Measurements from ENCODE around the gene ANAPC2. TPM values are rescaled to one million over a fixed set of nuclear protein-coding genes. Genes with fewer than 3 reads are reported as not detected.

The ANAPC2 gene
- total RNA-seq, 1 experiment from 2014 or later = 23.5 TPM

DNA sequence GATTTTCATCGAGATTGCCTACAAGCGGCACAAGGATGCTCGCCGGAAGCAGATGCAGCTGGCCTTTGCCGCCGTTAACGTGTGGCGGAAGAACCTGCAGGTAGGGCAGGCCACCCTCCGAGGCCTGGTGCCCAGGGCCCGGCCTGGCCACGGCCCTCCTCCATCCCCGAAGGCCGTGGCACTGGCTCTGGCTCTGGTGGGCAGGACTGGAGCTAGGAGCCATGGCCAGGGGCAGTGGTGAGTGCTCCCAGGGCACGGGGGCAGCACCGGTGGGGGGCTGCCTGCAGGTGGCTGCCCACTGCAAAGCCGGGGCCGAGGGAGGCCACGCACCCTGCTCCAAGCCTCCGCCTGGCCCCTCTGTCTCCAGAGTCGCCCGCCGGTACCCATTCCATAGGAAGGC, 24.6 kb downstream of the ANAPC2 start:
- DNase-seq (ENCODE audit: low read depth) = no peak

DNA sequence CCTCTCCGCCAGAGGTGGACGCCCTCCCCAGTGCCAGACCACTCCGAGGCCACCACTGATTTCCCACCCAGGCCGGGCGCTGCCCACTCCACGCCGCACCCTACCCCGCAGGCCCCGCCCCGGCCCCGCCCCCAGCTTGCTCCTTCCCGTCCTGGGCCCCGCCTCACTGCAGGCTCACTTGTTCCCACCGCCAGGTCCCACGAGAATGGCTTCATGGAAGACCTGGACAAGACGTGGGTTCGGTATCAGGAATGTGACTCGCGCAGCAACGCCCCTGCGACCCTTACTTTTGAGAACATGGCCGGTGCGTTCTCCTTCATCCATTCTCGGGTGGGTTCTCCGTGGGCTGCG, 25.0 kb downstream of the ANAPC2 start:
- peak; percentile 74 for DNase-seq (ENCODE audit: low read depth)

DNA sequence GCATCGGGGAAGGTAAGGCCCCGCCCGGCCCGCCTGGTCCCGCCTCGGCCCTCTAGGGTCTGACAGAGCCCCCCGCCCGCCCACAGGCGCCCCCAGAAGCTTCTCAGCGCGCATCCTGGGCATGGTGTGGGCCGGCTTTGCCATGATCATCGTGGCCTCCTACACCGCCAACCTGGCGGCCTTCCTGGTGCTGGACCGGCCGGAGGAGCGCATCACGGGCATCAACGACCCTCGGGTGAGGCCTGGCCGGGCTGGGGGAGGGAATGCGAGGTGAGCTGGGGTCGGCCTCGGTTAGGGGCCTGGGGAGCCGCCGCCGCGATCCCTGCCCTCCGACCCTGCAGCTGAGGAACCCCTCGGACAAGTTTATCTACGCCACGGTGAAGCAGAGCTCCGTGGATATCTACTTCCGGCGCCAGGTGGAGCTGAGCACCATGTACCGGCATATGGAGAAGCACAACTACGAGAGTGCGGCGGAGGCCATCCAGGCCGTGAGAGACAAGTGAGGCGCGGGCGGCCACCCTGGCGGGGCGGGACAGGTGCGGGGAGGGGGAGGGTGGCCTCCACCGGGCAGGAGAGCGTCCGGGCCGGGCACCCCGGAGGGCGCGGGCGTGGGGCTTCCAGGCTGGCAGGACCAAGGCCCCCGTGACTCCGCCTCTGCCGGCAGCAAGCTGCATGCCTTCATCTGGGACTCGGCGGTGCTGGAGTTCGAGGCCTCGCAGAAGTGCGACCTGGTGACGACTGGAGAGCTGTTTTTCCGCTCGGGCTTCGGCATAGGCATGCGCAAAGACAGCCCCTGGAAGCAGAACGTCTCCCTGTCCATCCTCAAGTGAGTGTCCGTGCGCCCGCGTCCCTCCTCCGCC, 25.6 kb downstream of the ANAPC2 start:
- DNase-seq (ENCODE audit: low read depth) = peak; percentile 79

DNA sequence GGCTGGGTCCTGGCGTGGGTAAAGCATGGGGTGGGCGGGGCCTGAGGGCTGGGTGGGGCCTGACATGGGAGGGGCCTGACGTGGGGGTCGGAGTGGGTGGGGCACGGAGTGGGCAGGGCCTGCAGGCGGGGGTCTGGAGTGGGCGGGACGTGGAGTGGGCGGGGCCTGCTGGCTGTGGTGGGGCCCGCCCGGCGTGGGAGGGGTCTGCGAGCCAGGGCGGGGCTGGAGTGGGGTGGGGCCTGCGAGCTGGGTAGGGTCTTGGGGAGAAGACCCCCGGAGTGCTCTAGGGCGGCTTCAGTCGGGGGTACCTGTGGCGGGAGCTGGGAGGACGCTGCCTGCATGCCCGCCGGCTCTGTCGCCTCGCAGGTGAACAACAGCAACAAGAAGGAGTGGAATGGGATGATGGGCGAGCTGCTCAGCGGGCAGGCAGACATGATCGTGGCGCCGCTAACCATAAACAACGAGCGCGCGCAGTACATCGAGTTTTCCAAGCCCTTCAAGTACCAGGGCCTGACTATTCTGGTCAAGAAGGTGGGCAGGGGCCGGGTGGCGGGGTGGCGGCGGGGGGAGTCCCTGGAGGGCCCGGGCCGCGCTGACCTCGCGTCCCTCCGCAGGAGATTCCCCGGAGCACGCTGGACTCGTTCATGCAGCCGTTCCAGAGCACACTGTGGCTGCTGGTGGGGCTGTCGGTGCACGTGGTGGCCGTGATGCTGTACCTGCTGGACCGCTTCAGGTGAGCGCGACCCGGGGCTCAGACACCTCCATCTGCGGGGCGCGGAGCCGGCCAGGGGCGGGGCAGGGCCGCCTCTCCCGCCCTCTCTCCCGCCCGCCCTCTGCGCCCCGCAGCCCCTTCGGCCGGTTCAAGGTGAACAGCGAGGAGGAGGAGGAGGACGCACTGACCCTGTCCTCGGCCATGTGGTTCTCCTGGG, 26.5 kb downstream of the ANAPC2 start:
- peak; percentile 62 for DNase-seq (ENCODE audit: low read depth)

DNA sequence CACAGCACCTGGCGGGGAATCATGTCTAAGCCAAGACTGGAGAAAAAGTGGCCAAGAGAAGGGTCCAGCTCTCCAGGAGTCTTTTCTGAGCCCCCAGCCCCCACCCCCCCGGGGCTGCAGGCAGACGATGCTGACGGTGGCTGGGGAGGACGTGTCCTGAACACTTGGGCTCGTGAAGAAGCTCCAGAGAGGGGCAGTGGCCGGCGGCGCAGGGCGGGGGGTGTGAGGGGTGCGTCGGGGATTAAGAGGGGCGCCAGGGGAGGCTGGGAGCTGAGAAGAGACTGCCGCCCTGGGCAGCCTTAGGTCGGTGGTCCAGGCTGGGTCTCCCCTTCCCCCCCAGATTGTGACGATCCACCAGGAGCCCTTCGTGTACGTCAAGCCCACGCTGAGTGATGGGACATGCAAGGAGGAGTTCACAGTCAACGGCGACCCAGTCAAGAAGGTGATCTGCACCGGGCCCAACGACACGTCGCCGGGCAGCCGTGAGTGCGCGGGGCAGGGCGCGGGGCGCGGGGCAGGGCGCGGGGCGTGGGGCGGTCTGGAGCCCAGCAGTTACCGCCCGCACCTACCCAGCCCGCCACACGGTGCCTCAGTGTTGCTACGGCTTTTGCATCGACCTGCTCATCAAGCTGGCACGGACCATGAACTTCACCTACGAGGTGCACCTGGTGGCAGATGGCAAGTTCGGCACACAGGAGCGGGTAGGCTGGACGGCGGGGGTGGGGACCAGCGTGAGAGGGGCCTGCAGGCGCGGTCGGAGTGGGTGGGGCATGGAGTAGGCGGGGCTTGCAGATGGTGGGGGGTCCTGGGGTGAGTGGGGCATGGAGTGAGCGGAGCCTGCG, 27.4 kb downstream of the ANAPC2 start:
- no peak for DNase-seq (ENCODE audit: low read depth)

DNA sequence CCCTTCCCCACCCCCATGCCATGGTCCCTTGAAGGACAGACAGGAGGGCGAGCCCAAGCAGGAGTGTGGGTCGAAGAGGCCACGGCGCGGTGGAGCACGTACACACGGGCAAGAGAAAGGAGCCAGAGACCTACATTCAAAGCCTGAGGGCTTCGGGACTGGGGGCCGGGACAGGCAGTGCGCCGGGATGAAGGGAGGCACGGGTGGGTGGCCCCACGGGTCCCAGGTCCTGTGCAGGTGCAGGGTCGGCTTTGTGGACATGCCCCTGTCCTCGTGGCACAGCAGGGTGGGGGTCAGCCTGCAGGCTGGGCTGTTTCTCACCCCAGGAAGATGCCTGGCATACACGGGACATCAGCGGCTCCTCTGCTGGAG, 28.3 kb downstream of the ANAPC2 start:
- DNase-seq (ENCODE audit: low read depth) = no peak

DNA sequence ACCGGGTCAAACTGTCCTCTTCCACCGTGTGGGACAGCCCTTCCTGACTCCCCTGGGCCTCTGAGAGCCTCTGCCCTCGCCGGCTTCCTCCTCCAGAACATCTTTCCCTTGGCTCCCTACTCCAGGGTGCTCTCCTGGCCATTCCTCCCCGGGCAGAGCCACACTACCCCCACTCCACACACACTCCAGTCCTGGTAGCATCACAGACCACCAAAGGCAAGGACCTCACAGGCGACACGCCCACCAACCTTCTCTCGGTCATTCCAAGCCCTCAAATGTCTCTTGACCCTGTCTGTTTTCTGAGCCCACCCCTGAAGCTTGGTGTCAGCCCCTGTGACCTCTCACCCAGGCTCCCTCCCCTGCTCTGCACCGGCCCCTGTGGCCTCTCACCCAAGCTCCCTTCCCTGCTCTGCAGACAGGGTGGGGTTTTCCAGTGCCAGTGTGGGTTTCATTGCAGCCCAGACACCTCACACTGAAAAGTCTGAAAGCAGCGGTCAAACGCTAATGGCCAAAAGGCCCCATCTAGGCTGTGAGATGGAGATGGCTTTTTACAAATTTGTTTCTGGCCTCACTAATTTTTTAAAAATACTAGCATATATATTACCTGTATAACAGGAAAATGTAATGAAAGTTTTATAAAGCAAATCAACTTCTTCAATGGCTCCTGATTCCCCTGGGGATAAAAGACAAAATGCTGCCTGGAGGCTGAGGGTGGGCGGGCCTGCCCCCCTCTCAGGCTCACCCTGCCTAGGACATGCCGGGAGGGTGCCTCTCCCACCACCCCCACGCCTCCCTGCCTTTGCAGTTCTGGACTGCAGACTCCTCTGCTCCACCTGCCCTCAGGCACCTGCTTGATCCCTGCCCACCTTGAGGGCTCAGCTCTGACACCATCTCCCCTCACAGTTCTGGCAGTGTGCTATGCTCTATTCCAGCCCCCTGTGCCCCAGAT, 29.0 kb downstream of the ANAPC2 start:
- DNase-seq (ENCODE audit: low read depth) = no peak

DNA sequence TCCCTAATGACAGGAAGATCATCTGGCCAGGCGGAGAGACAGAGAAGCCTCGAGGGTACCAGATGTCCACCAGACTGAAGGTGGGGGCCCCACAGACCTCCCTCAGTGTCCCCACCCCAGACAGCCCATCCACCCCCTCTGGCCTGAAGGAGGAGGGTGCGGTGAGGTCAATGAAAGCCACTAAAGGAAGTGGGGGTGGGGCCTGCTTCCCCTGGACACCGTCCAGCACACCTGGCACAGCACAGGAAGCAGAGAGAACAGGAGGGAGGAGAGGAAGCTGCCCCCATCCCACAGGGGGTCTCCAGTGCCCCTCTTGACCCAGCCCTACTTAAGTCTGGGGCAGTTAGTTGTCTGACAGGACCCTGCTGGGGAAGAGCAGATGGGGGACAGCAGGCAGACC, 29.7 kb downstream of the ANAPC2 start:
- DNase-seq (ENCODE audit: low read depth) = no peak

DNA sequence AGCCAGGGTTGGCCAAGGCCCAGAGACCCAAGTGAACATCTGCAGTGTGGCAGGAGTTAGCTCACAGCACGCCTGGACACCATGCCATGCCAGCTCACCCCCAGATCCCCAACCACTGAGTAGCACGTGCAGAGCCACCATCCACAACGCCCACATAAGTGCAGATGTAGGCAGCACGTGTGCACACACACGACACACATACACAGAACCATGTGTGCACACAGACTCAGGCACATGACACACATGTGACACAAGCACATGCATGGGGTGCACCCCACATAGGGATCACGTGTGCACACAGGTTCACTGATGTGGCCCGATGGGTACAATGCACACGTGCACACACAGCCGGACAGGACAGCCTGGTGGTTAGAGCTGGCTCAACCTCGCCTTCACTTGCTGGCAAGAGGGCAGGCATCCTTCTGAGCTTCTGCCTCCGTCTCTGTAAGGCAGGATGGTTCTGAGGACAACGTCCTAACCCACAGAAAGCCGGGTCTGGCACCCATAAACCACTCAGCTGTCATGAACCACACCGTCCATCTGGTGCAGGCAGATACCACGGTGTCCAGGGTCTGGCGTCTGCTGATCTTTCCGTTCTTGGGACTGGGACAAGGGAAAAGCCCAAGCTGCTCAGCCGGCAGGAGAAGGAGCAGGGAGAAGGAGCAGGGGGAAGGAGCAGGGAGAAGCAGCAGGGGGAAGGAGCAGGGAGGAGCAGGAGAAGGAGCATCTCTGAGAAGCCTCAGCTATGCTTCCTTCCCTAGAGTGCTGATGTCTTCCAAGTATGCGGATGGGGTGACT, 30.5 kb downstream of the ANAPC2 start:
- no peak for DNase-seq (ENCODE audit: low read depth)

DNA sequence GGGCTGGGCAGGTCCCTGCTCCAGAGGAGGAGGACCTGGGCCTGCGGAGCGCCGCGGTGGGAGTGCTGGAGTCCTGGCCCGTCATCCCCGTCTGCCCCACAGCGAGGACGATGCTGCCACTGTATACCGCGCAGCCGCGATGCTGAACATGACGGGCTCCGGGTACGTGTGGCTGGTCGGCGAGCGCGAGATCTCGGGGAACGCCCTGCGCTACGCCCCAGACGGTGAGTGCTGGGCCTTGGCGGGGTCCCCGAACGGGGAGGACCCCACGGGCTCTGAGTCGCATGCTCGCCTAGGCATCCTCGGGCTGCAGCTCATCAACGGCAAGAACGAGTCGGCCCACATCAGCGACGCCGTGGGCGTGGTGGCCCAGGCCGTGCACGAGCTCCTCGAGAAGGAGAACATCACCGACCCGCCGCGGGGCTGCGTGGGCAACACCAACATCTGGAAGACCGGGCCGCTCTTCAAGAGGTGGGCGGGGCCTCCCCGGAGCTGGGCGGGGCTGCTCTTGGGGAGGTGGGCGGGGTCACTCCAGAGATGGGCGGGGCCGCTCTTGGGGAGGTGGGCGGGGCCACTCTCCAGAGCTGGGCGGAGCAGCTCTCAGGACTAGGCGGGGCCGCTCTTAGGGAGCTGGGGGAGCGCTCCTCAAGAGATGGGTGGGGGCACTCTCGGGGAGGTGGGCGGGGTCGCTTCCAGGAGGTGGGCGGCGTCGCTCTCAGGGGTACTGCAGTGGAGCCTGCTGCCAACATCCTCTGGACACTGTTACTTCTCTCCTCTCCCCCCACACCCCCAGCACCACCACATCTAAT, 31.6 kb downstream of the ANAPC2 start:
- DNase-seq (ENCODE audit: low read depth) = peak; percentile 73

DNA sequence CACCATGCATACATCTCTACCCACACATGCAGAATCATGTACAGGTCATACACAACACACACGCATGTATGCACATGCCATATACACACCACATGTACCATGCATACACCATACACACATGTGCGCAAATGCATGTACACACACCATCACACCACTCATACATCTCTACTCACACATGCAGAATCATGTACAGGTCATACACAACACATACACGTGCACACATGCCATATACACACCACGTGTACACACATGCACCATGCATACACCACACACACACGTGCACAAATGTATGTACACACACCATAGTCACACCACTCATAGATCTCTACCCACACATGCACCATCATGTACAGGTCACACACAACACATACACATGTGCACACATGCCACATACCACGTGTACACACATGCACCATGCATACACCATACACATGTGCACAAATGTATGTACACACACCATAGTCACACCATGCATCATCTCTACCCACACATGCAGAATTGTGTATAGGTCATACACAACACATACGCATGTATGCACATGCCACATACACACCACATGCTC, 35.4 kb downstream of the ANAPC2 start:
- DNase-seq (ENCODE audit: low read depth) = no peak

DNA sequence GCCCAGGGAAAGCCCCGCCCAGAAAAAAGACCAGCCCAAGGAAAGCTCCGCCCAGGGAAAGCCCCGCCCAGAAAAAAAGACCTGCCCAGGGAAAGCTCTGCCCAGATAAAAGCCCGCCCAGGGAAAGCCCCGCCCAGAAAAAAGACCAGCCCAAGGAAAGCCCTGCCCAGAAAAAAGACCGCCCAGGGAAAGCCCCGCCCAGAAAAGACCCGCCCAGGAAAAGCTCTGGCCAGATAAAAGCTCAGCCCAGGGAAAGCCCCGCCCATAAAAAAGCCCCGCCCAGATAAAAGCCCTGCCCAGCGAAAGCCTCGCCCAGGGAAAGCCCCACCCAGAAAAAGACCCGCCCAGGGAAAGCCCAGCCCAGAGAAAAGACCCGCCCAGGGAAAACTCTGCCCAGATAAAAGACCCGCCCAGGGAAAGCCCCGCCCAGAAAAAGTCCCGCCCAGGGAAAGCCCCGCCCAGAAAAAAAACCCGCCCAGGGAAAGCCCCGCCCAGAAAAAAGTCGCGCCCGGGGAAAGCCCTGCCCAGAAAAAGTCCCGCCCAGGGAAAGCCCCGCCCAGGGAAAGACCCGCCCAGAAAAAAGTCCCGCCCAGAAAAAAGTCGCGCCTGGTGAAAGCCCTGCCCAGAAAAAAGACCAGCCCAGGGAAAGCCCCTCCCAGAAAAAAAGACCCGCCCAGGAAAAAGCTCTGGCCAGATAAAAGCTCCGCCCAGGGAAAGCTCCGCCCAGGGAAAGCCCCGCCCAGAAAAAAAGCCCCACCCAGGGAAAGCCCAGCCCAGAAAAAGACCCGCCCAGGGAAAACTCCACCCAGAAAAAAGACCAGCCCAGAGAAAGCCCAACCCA, 37.5 kb downstream of the ANAPC2 start:
- DNase-seq (ENCODE audit: low read depth) = peak; percentile 56

DNA sequence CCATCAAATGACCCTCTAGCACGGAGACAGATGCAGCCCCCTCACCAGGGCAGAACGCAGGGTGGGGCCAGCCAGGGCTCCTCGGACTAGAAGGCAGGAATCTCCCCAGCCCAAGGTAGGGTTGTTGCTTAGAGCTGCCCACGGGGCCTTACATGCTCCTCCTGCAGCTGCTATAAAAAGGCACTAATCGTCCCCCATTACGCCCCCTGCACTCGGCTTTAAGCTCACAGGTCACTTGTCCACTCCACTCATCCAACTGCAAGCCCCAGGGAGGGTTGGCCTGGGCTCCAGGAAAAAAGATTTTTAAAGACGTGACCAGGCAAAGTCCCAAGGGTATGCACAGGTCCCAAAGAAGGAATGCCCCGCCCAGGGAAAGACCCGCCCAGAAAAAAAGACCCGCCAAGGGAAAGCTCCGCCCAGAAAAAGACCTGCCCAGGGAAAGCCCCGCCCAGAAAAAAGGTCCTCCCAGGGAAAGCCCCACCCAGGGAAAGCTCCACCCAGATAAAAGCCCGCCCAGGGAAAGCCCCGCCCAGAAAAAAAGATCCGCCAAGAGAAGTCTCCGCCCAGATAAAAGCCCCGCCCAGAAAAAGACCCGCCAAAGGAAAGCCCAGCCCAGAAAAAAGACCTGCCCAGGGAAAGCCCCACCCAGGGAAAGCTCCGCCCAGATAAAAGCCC, 38.3 kb downstream of the ANAPC2 start:
- no peak for DNase-seq (ENCODE audit: low read depth)

DNA sequence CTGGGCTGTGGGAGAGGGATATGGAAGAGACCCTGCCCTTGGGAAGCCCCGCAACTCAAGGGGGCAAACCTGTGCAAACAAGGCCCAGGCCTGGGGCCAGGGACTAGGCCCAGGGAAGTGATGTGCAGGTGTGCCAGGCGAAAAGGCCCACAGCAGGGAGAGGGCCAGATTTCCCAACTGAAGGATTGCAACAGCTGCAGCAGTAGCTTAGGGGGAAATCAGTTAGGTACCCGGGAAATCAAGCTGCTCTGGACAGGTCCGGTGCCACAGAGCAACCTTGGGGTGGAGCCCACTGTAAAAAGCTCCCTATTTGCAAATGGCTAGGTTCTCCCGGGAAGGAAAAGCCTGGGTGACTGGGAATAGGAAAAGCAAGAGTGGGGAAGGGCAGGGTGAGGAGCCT, 39.0 kb downstream of the ANAPC2 start:
- DNase-seq (ENCODE audit: low read depth) = no peak

DNA sequence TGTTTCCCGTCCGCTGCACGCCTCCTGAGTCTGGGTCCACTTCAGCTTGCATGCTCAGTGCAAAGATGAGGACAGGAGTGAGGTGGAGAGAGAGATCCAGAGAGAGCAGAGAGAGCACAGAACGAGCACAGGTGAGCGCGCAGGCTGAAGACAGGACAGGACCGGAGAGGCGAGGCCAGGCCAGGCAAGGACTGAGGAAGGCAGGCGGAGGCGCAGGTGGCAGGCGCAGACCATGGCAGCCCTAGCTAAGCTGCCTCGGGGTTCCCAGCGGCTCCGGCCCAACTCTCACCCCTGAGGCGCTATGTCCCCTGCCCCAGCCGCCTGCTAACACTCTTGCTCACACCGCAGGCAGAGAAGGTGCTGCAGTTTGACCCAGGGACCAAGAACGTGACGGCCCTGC, 39.7 kb downstream of the ANAPC2 start:
- DNase-seq (ENCODE audit: low read depth) = no peak

DNA sequence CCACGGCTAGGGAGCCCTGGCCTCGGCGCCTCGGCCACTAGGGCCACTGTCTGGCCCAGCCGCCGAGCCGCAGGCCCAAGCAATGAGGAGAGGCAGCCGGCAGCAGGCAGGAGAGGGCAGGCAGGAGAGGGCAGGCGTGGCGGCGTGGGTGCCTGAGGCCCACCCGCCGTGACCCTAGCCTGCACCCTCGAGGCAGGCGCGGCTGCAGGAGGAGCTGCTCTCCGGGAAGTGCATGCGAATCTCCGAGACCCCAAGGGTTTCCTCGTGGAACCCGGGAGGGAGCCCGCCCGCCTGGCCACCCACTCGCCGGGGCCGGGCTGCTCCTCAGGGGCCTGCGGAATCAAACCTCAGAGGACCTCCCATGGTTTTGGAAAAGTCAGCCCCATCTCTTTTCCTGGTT, 40.1 kb downstream of the ANAPC2 start:
- DNase-seq (ENCODE audit: low read depth) = no peak

DNA sequence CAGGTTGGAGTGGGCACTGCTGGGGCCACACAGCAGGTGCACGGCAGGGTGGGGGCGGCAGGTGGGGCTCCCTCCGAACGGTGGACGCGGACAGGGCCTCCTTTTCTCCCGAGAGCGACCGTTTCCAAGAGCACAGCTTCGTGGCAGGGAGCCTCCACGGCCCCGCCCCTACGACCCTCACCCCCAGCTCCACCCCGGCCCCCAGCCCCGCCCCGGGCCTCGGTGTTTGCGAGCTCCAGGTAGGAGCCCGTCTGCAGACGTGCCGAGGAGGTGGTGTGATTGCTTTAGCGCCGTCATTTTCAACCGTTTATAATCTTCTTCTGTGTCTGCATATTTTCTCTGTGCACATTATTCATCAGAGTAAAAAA, 40.6 kb downstream of the ANAPC2 start:
- DNase-seq (ENCODE audit: low read depth) = no peak
